GM21619 (cell line): ENCODE results near the gene RPL19.
"Not testable (repeated sequence)": the region's sequence is repeated elsewhere in the genome, so short reads cannot be mapped to it uniquely, and the experiment has no call there.

Experiments
- ATAC-seq: cut with Tn5 transposase; IDR thresholded peaks from one replicate; pipeline ENCODE4 v1.9.1; 2021; ENCODE audit not compliant: unreplicated experiment

RPL19 gene

DNA sequence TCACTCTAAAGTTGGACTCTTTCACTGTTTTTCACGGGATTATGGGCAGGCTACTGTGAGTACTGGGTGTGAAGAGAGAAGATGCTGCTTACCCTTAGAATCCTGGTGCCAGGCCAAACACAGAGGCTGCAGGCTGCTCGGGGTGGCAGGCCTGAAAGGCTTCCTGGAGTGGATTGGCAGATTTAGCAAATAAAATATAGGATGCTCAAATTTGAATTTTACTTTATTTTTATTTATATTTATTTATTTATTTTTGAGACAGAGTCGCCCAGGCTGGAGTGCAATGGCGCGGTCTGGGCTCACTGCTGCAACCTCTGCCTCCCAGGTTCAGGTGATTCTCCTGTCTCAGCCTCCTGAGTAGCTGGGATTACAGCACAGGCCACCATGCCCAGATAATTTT is 40.5 kb downstream of the RPL19 start:
- no peak for ATAC-seq

DNA sequence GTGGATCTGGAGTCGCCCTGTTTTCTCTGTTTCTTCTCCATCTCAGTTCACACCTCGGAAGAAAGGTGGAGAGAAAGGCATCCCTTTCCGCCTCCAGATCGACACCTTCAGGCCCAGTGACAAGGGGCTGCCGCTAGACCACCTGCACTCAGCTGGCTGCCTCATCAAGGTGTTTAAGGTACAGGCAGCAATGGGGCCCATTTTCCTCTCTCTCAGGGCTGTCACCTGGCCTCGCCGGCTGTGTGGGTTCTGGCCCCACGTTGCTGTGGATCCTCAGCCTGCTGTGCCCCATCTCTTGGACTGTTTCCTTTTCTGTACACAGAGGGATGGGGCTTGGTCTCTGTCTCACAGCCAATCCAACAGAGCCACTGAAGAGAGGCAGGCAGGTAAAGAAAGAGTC is 43.1 kb downstream of the RPL19 start:
- no peak for ATAC-seq

DNA sequence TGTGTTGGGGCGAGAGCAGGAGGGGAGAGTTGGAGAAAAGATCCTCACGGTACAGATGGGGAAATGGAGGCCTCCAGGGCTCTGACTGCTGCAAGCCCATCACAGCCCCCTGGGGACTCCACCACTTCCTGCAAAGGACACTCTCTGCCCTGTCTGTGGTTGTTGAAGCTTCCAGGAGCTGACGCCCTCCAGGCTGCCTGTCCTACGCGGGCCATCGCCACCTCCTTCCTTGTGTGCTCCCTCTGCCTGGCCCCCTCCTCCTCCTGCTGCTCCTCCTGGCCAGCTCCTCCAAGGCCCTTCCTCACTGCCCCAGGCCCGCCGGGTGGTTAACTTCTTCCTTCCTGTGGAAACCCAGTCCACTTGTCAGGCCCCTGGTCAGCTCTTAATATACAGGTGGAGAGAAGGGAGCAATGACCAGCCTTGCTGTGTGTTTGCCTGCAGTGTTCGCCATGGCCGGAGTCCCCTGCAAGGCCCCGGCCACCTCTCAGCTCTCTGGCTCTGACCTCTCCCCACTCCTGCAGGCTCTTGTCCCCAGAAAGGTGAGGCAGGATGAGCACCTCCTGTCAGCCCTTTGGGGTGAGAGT is 44.0 kb downstream of the RPL19 start:
- ATAC-seq, result no peak

DNA sequence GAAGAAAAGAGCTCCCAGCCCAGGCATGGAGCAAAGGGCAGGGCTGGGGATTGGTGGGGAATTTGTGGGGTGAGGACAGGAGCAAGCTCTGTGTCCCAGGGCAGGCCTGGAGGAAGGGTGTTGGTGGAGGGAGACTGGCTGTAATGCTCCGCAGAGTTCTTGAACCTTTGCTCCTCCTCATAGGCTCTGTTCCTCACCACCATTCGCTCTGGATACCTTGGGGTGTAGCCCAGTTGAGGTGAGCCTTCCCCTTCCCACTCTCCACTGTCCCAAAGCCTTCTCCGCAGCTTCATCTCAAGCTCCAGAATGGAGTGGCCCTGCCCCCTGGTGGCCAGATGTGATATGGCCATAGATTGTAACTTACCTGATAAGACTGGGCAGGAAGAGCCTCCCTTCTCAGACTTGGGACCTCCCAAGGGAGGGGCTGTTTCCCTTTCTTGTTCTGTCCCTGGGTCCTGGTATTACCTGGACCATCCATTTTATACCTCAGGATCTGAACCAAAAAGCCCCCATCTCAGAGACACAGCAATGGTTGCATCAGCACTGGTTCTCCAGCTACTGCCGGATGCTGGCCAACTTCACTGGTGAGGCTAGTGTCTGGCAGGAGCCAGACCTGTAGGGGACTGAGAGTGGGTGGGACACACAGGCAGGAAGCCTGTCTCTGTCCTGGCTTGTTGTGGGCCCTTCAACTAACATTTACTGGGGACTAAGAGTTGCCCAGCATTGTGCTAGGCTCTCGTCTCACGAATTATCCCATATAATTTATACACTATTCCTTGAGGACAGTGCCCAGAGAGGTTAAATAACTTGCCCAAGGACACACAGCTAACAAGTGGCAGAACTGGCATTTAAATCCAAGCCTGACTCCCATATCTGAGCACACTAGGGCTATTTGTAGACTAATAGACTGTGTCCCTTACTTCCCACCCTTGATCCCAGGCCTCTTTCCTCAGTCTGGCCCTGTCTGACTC is 44.8 kb downstream of the RPL19 start:
- no peak for ATAC-seq

DNA sequence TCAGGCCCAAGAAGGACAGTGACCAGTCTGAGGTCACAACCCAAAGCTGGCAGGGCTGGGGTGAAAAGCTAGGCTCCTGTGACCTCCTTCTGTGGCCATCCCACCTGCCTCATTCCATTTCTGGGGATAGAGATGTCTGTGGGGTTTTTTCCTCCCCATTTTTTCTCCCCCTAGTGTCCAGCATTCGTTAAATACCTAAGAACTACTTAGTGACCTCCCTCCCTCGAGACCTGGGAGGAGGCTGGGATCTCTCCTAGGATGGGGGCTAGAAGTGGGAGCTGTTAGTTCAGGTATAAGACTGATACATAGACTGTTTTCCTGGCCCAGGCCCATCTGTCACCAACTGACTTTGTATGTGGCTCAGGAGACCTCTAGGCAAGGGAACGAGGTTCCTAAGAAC is 46.2 kb downstream of the RPL19 start:
- no peak for ATAC-seq

DNA sequence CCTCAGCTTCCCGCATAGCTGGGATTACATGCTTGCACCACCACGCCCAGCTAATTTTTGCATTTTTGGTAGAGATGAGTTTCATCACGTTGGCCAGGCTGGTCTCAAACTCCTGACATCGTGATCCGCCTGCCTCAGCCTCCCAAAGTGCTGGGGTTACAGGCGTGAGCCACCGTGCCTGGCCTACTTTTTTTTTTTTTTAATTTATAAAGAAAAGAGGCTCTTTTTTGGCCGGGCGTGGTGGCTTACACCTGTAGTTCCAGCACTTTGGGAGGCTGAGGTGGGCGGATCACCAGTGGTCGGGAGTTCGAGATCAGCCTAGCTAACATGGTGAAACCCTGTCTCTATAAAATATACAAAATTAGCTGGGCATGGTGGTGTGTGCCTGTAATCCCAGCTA is 50.0 kb downstream of the RPL19 start:
- ATAC-seq, result not testable (repeated sequence)

DNA sequence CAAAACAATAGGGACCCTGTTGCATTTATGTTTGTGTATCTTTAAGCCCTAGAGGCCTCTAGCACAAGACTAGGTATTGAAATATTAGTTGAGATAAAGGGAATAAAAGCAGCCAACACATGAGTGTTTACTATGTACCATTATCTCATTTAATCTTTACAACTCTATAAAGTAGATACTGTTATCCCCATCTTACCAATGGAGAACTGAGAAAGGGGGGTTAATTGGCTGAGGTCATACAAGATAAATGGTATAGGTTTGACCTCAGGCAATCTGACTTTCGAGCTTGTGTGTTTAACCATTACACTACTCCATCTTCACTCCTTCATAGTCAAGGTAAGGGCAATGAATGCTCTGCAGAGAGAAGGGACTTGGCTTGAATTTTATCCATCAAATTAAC is 51.9 kb downstream of the RPL19 start:
- no peak for ATAC-seq

DNA sequence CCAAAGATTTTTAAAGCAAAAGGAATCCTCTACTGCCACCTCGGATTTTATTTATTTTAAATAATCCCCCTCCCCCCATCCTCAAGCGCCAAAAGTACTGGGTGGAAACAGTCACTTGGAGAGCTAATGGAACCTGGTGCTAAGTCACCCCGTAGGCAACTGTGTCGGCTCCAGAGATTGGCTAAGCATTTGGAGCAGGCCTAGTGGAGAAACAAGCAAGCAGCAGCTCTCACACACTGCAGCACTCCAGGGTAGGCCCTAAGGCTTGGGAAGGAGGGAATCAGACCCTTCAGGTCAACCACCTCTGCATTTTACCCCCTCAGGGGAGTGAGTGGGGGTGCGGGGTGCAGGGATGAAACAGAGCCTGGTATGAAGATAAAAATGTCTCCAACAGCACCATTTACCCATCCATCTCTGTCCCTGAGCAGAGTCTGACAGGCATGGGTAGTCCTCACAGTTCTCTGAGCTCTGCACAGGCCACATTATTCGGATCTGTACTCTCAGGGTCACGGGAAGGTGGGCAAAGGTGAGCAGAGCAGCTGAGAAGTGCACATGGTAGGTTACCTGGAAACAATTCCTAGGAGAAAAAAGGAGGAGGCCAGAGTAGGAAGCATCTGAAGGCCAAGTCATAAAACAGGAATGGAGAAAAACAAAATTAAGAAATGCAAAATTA is 52.8 kb downstream of the RPL19 start:
- no peak for ATAC-seq
